Bronchial epithelial cell (primary cell): ENCODE measurements around the gene GPR27. TPM values are rescaled to one million over a fixed set of nuclear protein-coding genes. Genes with fewer than 3 reads are reported as not detected.

ENCODE experiments used
- DNase-seq: peaks from one replicate; pipeline ENCODE4 v3.0.0-alpha.2; 2010; ENCODE audit warnings: low read depth
- FAIRE-seq: peaks from 2 replicates; lab custom pipeline; 2011; peaks lifted over from hg19 to GRCh38; lab: Jason Lieb, UNC
- H3K27me3 ChIP-seq: 2 replicates; pipeline ENCODE4 v1.5.1; 2011; ENCODE audit warnings: low read length; ENCODE audit not compliant: control insufficient read depth, insufficient read depth
- H3K36me3 ChIP-seq: 2 replicates; pipeline ENCODE4 v1.5.1; 2011; ENCODE audit warnings: low read length; ENCODE audit not compliant: control insufficient read depth, insufficient read depth
- H3K4me3 ChIP-seq: 2 replicates; pipeline ENCODE4 v1.5.1; 2011; ENCODE audit warnings: mild to moderate bottlenecking, low read depth, low read length, control low read depth
- CTCF ChIP-seq: IDR thresholded peaks from 2 replicates; pipeline ENCODE4 v1.5.1; 2011; ENCODE audit warnings: mild to moderate bottlenecking, moderate library complexity, low read length, control low read depth, inconsistent platforms; ENCODE audit not compliant: insufficient read depth, severe bottlenecking
- total RNA-seq: library from RNA; depleted of rRNA; stranded (reverse); fragments of >200 nt; gene quantifications from 2 replicates; pipeline ENCODE4 v1.2.1, GENCODE V29; 2014

Gene GPR27
- total RNA-seq, 1 donor from 2014 or later: 0.53 TPM

- no peaks in the 10 kb centered on the region for H3K36me3 ChIP-seq
- H3K27me3 ChIP-seq: peaks cover 6% of the 10 kb centered on the region
- no peak for TF ChIP-seq CTCF
- DNase-seq (no peak), FAIRE-seq (no peak)
- H3K4me3 ChIP-seq: no peak overlapping the region
Observed at GRCh38 chr3:71721002-71721401, 32.7 kb upstream of the GPR27 start.

GRCh38 chr3:71721651-71722157, 32.0 kb upstream of the GPR27 start:
- FAIRE-seq (no peak), DNase-seq (no peak)
- no peaks in the 10 kb centered on the region for H3K36me3 ChIP-seq
- H3K4me3 ChIP-seq: no peak overlapping the region
- H3K27me3 ChIP-seq: peaks cover 6% of the 10 kb centered on the region
- TF ChIP-seq CTCF: no peak

GRCh38 chr3:71722693-71723092, 31.0 kb upstream of the GPR27 start:
- Histone ChIP-seq H3K4me3 (no peak overlapping the region), H3K27me3 (peaks cover 6% of the 10 kb centered on the region), H3K36me3 (no peaks in the 10 kb centered on the region)
- no peak for TF ChIP-seq CTCF
- no peak for FAIRE-seq
- no peak for DNase-seq

GRCh38 chr3:71723452-71724170, 30.0 kb upstream of the GPR27 start:
- Histone ChIP-seq H3K4me3 (no peak overlapping the region), H3K27me3 (peaks cover 6% of the 10 kb centered on the region)
- FAIRE-seq: no peak

GRCh38 chr3:71724171-71724453, 29.5 kb upstream of the GPR27 start:
- Histone ChIP-seq H3K36me3 (no peaks in the 10 kb centered on the region), H3K27me3 (peaks cover 6% of the 10 kb centered on the region), H3K4me3 (peak overlapping the region; percentile 75)
- no peak for DNase-seq
- no peak for FAIRE-seq
- no peak for TF ChIP-seq CTCF

More at GRCh38 chr3:71723452-71724170, 30.0 kb upstream of the GPR27 start:
- DNase-seq: no peak
- TF ChIP-seq CTCF: no peak
- no peaks in the 10 kb centered on the region for H3K36me3 ChIP-seq
